ENCODE measurements around the gene RAD1. TPM values are rescaled to one million over a fixed set of nuclear protein-coding genes. Genes with fewer than 3 reads are reported as not detected.
A peak's percentile ranks its signal among the peaks of the same experiment; 100 is the strongest.

The RAD1 gene
- total and polyA plus RNA-seq, 2 experiments from 2014 or later, result 26.3 to 53.6 TPM

DNA sequence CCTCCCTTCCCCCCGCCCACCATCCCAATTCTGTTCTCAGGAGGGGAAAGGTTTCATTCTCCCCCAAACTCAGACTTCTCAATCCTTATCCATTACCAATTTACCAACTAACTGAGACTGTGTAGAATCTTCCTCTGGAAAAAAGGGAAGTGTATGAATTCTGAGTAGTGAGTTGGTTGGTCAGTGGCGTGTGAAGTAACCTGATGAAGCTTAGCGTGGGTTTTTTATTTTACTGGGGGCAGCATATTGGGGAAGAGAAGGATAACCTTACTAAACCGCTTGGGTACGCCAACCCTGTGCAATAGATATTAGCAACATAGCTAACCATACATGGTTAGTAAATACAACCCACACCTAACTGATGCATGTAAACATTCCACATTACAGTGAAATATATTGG, 13.0 kb upstream of the RAD1 start:
- H3K9me3 ChIP-seq (ENCODE audit: low read depth), result no peaks in the 10 kb centered on the region
- no peak overlapping the region for H3K9ac ChIP-seq
- H3K4me2 ChIP-seq (ENCODE audit: unreplicated experiment), result no peak overlapping the region
- in situ Hi-C loops (cut with MboI), result no loop called here
- H3K79me2 ChIP-seq (ENCODE audit: insufficient read depth), result peaks cover 60% of the 10 kb centered on the region
- no peak overlapping the region for H3K27ac ChIP-seq
- no peaks in the 10 kb centered on the region for H3K9me2 ChIP-seq (ENCODE audit: insufficient read depth)
- no peak overlapping the region for H2AFZ ChIP-seq
- H3F3A ChIP-seq (ENCODE audit: insufficient read depth), result peaks cover 59% of the 10 kb centered on the region
- H3K4me1 ChIP-seq (ENCODE audit: insufficient read depth), result peaks cover 33% of the 10 kb centered on the region
- TF ChIP-seq EZH2 (IDR thresholded peaks at IDR 0.05; ENCODE audit: insufficient read depth, poor library complexity, severe bottlenecking) (no peak), EZH2phosphoT487 (IDR thresholded peaks at IDR 0.05; ENCODE audit: insufficient read depth, low read depth) (no peak)
- H4K20me1 ChIP-seq (ENCODE audit: insufficient read depth), result no peaks in the 10 kb centered on the region
- no peaks in the 10 kb centered on the region for H3K27me3 ChIP-seq (replicated peaks; ENCODE audit: insufficient read depth)
- H3K4me3 ChIP-seq, result no peak overlapping the region
- H3K36me3 ChIP-seq (ENCODE audit: low read depth), result peaks cover 29% of the 10 kb centered on the region
- WGBS, 2 experiments (ENCODE audit: low coverage in 1 of 2, low lambda C conversion rate in 2 of 2, missing lambda C conversion rate in 2 of 2), result 88 to 95% methylated on average over 5 of the region's 5 CpGs
- no peak for DNase-seq

DNA sequence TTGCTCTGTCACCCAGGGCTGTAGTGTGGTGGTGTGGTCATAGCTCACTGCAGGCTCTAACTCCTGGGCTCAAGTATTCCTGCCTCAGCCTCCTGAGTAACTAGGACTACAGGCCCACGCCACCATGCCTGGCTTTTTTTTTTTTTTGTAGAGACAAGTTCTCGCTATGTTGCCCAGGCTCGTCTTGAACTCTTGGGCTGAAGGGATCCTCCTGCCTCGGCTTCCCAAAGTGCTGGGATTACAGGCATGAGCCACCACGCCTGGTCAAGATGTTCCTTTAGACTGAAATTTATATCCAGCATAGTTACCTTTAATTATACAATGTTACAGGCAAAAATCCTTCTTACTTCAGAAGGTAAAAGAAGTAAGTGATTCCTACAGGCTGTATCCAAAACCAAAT, 12.5 kb upstream of the RAD1 start:
- Histone ChIP-seq H3K79me2 (ENCODE audit: insufficient read depth) (peaks cover 56% of the 10 kb centered on the region), H3K36me3 (ENCODE audit: low read depth) (peaks cover 34% of the 10 kb centered on the region), H3K4me3 (no peak overlapping the region), H3K4me2 (ENCODE audit: unreplicated experiment) (no peak overlapping the region), H3K9me3 (ENCODE audit: low read depth) (no peaks in the 10 kb centered on the region), H4K20me1 (ENCODE audit: insufficient read depth) (no peaks in the 10 kb centered on the region), H3K9ac (no peak overlapping the region), H3K9me2 (ENCODE audit: insufficient read depth) (no peaks in the 10 kb centered on the region), H3K4me1 (ENCODE audit: insufficient read depth) (peaks cover 36% of the 10 kb centered on the region), H3K27me3 (replicated peaks; ENCODE audit: insufficient read depth) (no peaks in the 10 kb centered on the region), H3K27ac (no peak overlapping the region), H2AFZ (no peak overlapping the region), H3F3A (ENCODE audit: insufficient read depth) (peaks cover 64% of the 10 kb centered on the region)
- no peak for DNase-seq
- WGBS, 2 experiments (ENCODE audit: low coverage in 1 of 2, low lambda C conversion rate in 2 of 2, missing lambda C conversion rate in 2 of 2), result 73 to 90% methylated on average over 4 to 5 of the region's 5 CpGs
- TF ChIP-seq EZH2phosphoT487 (IDR thresholded peaks at IDR 0.05; ENCODE audit: insufficient read depth, low read depth) (no peak), EZH2 (IDR thresholded peaks at IDR 0.05; ENCODE audit: insufficient read depth, poor library complexity, severe bottlenecking) (no peak)
- in situ Hi-C loops (cut with MboI), result no loop called here

DNA sequence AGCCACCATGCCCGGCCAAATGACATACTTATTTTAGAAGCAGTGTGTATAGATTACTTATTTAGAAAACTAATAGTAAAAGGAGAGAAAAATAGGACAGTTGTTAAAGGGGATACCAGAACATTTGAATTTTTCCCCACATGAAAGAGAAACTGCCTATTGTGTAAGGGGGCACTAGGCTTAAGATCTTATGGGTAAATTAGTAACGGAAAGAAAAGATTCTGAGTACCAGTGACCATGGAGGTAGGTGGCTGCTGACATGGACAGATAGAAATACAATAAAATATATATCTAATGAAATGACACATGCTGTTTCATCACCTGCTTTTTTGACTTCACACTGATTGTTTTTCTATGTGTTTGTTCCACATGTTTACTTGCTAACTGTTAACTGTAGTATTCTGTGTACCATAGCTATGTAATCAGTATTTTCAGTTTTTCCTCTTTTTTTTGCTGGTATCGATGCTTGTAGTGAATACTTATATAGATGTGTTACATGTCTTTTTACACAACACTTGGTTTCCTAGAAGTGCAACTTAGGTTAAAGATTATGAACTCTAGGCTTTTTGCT, 11.1 kb upstream of the RAD1 start:
- Histone ChIP-seq H3K4me1 (ENCODE audit: insufficient read depth) (peaks cover 30% of the 10 kb centered on the region), H3K36me3 (ENCODE audit: low read depth) (peaks cover 47% of the 10 kb centered on the region)
- no peak for DNase-seq

DNA sequence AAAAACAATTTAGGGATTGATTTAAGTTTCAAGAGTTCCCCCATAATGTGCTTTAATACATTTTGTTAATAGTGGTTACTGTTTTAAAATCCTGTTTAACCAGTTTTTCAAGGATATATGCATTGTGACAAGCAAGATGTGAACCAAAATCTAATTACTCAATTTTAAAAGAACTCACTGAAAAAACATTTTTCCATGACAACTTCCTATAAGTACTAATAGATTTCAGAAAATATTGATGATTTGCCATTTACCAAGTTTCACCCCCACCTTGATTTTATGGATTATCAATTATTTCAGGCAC, 9.1 kb upstream of the RAD1 start:
- Histone ChIP-seq H3K9me3 (ENCODE audit: low read depth) (no peaks in the 10 kb centered on the region), H3K27ac (peak overlapping the region; percentile 46), H2AFZ (no peak overlapping the region), H3K4me1 (ENCODE audit: insufficient read depth) (peaks cover 23% of the 10 kb centered on the region), H3K9me2 (ENCODE audit: insufficient read depth) (no peaks in the 10 kb centered on the region), H4K20me1 (ENCODE audit: insufficient read depth) (no peaks in the 10 kb centered on the region), H3K79me2 (ENCODE audit: insufficient read depth) (peaks cover 64% of the 10 kb centered on the region), H3K4me3 (no peak overlapping the region), H3K27me3 (replicated peaks; ENCODE audit: insufficient read depth) (no peaks in the 10 kb centered on the region), H3F3A (ENCODE audit: insufficient read depth) (peaks cover 67% of the 10 kb centered on the region), H3K36me3 (ENCODE audit: low read depth) (peaks cover 66% of the 10 kb centered on the region), H3K4me2 (ENCODE audit: unreplicated experiment) (peak overlapping the region; percentile 49), H3K9ac (no peak overlapping the region)
- DNase-seq, result no peak
- TF ChIP-seq EZH2 (IDR thresholded peaks at IDR 0.05; ENCODE audit: insufficient read depth, poor library complexity, severe bottlenecking) (no peak), EZH2phosphoT487 (IDR thresholded peaks at IDR 0.05; ENCODE audit: insufficient read depth, low read depth) (no peak)
- in situ Hi-C loops (cut with MboI), result no loop called here

More for the DNA sequence above, 11.1 kb upstream of the RAD1 start:
- Histone ChIP-seq H3K4me3 (no peak overlapping the region), H3K9ac (no peak overlapping the region), H3K79me2 (ENCODE audit: insufficient read depth) (peaks cover 56% of the 10 kb centered on the region), H4K20me1 (ENCODE audit: insufficient read depth) (no peaks in the 10 kb centered on the region), H3K9me2 (ENCODE audit: insufficient read depth) (no peaks in the 10 kb centered on the region), H2AFZ (no peak overlapping the region), H3K27ac (no peak overlapping the region), H3K9me3 (ENCODE audit: low read depth) (no peaks in the 10 kb centered on the region), H3K4me2 (ENCODE audit: unreplicated experiment) (no peak overlapping the region), H3F3A (ENCODE audit: insufficient read depth) (peaks cover 68% of the 10 kb centered on the region), H3K27me3 (replicated peaks; ENCODE audit: insufficient read depth) (no peaks in the 10 kb centered on the region)
- WGBS, 2 experiments (ENCODE audit: low coverage in 1 of 2, low lambda C conversion rate in 2 of 2, missing lambda C conversion rate in 2 of 2), result 84 to 87% methylated on average over 3 of the region's 3 CpGs
- TF ChIP-seq EZH2 (IDR thresholded peaks at IDR 0.05; ENCODE audit: insufficient read depth, poor library complexity, severe bottlenecking) (no peak), EZH2phosphoT487 (IDR thresholded peaks at IDR 0.05; ENCODE audit: insufficient read depth, low read depth) (no peak)
- in situ Hi-C loops (cut with MboI), result no loop called here
